CD4-positive, CD25-positive, alpha-beta regulatory T cell (primary cell): ENCODE measurements around the gene DNAJC7. TPM values are rescaled to one million over a fixed set of nuclear protein-coding genes. Genes with fewer than 3 reads are reported as not detected.

Source experiments
- ATAC-seq, 2 donors: fragments of 150-1000 bp; cut with Tn5 transposase; one replicate each; pipeline ENCODE4 v1.10.0; 2021; ENCODE audit warnings: low read depth in 2 of 2, moderate number of reproducible peaks in 2 of 2, moderate library complexity in 1 of 2
- DNase-seq, 3 donors: peaks; one replicate each; pipeline versions ENCODE4 v3.0.0 to v3.0.0-alpha.2; 2012 to 2022; ENCODE audit warnings: mixed read lengths in 1 of 3
- H3K27ac ChIP-seq: one replicate; pipeline ENCODE4 v1.7.0; 2013; ENCODE audit warnings: mild to moderate bottlenecking, low read length; ENCODE audit not compliant: insufficient read depth, poor library complexity, severe bottlenecking
- H3K27me3 ChIP-seq: one replicate; pipeline ENCODE4 v1.7.0; 2013; ENCODE audit warnings: low read length; ENCODE audit not compliant: control insufficient read depth, insufficient read depth
- H3K36me3 ChIP-seq: one replicate; pipeline ENCODE4 v1.7.0; 2013; ENCODE audit warnings: mild to moderate bottlenecking, low read length, moderate library complexity; ENCODE audit not compliant: control insufficient read depth, insufficient read depth
- H3K4me1 ChIP-seq: 2 replicates; pipeline ENCODE4 v1.7.0; 2013; ENCODE audit warnings: mild to moderate bottlenecking, low read length; ENCODE audit not compliant: insufficient read depth, control insufficient read depth, poor library complexity, severe bottlenecking
- H3K4me3 ChIP-seq: one replicate; pipeline ENCODE4 v1.7.0; 2013; ENCODE audit warnings: low read depth, mild to moderate bottlenecking, low read length, moderate library complexity
- H3K9me3 ChIP-seq, 2 experiments: 1 replicate in 1 of 2; 2 replicates in 1 of 2; pipeline ENCODE4 v1.7.0; 2013; ENCODE audit warnings: low read length in 2 of 2, mild to moderate bottlenecking in 1 of 2, moderate library complexity in 1 of 2; ENCODE audit not compliant: control insufficient read depth in 2 of 2
- H3K27ac Mint-ChIP-seq, 3 donors: one replicate each; pipeline ENCODE4 v1.8.0; 2020 to 2022; ENCODE audit warnings: mild to moderate bottlenecking in 3 of 3, mixed read lengths in 3 of 3, moderate library complexity in 2 of 3
- H3K27me3 Mint-ChIP-seq: one replicate; pipeline ENCODE4 v1.8.0; 2022; ENCODE audit warnings: mild to moderate bottlenecking, mixed read lengths
- H3K36me3 Mint-ChIP-seq: one replicate; pipeline ENCODE4 v1.8.0; 2020; ENCODE audit warnings: mixed read lengths
- H3K4me1 Mint-ChIP-seq, 4 donors: one replicate each; pipeline ENCODE4 v1.8.0; 2020 to 2022; ENCODE audit warnings: mixed read lengths in 4 of 4, mild to moderate bottlenecking in 1 of 4
- H3K4me3 Mint-ChIP-seq, 4 donors: one replicate each; pipeline ENCODE4 v1.8.0; 2020 to 2022; ENCODE audit warnings: mild to moderate bottlenecking in 4 of 4, mixed read lengths in 4 of 4, moderate library complexity in 3 of 4
- H3K9me3 Mint-ChIP-seq, 7 donors: one replicate each; pipeline ENCODE4 v1.8.0; 2020 to 2022; ENCODE audit warnings: mixed read lengths in 7 of 7, mild to moderate bottlenecking in 3 of 7, moderate library complexity in 2 of 7
- polyA plus RNA-seq, 4 donors: library from polyadenylated mRNA; unstranded; fragments of 300-500 nt; fragmentation: Illumina TruSeq; gene quantifications; one replicate each; pipeline ENCODE4 v1.2.3, GENCODE V29; 2021
- total RNA-seq: library from RNA; stranded (reverse); gene quantifications from one replicate; pipeline ENCODE4 v1.2.3, GENCODE V29; 2022

The DNAJC7 gene
- total and polyA plus RNA-seq, 5 donors from 2014 or later: 53.3 to 149 (median 75.3) TPM

DNA sequence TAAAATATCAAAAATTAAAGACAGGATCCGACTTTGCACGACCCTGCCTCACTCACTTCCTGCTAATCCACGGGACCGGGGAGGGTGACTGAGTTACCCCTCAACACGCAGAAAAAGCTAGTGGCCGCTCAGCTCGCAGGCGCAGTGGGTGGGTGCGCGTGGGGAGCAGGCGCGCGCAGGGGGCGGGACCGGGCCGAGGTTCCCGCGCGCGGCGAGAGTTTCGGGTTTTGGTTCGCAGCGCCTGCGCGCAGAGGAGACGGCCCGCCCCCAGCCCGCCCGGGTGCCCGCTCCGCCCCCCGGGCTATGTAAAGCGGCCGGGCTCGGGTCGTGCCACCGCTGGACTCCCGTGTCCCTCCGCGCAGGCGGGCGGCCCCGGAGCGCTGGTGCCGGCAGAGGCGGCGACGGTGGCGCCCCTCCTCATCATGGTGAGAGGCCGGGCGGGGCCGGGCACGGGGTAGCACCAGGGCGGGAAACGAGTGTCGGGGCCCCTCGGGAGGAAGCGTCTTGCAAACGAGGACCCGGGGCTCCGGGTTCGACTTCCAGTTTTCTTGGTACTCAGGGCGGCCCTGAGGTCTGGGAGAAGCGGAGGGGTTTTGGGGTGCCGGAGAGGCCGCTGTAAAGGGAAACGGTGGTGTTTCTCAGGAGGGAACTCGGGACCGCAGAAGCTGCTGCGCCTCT, 50.6 kb downstream of the DNAJC7 start, which contains the start of gene CNP:
Gene CNP (plus strand): TSS at position 333 of the 678 bp plus-strand sequence. CDS start 90 bp downstream, at position 423.
- Mint-ChIP-seq H3K27ac (peak within 1 kb of the TSS; percentile 76 to 92 (median 84)), H3K4me1 (peaks cover 10 to 50% (median 30%) of the 10 kb centered on the region in 4 donors), H3K9me3 (no peaks in the 10 kb centered on the region), H3K27me3 (peaks cover 11% of the 10 kb centered on the region), H3K36me3 (peaks cover 7% of the 10 kb centered on the region), H3K4me3 (peak within 1 kb of the TSS; percentile 86 to 94 (median 89))
- DNase-seq (peak; percentile 87 to 93 (median 88)), ATAC-seq (peak; percentile 83 to 85)
- Histone ChIP-seq H3K27ac (peak within 1 kb of the TSS; percentile 80), H3K4me3 (peak within 1 kb of the TSS; percentile 92), H3K36me3 (peaks cover 10% of the 10 kb centered on the region), H3K4me1 (peaks cover 29% of the 10 kb centered on the region), H3K9me3 (no peaks in the 10 kb centered on the region), H3K27me3 (no peaks in the 10 kb centered on the region)

GRCh38 chr17:41965694-41966462, 51.4 kb downstream of the DNAJC7 start:
- DNase-seq: peak; percentile 41 to 76 (median 58)
- Histone ChIP-seq H3K36me3 (peaks cover 10% of the 10 kb centered on the region), H3K27me3 (no peaks in the 10 kb centered on the region), H3K4me3 (peak overlapping the region; percentile 92), H3K4me1 (peaks cover 29% of the 10 kb centered on the region), H3K27ac (peak overlapping the region; percentile 80), H3K9me3 (no peaks in the 10 kb centered on the region)
- H3K9me3 Mint-ChIP-seq: no peaks in the 10 kb centered on the region
- H3K4me1 Mint-ChIP-seq: peaks cover 10 to 46% (median 28%) of the 10 kb centered on the region in 4 donors
- H3K36me3 Mint-ChIP-seq: peaks cover 4% of the 10 kb centered on the region
- ATAC-seq: peak; percentile 19 to 33
- peak overlapping the region; percentile 76 to 92 (median 83) for H3K27ac Mint-ChIP-seq
- H3K27me3 Mint-ChIP-seq: peaks cover 15% of the 10 kb centered on the region
- peak overlapping the region; percentile 86 to 94 (median 89) for H3K4me3 Mint-ChIP-seq

DNA sequence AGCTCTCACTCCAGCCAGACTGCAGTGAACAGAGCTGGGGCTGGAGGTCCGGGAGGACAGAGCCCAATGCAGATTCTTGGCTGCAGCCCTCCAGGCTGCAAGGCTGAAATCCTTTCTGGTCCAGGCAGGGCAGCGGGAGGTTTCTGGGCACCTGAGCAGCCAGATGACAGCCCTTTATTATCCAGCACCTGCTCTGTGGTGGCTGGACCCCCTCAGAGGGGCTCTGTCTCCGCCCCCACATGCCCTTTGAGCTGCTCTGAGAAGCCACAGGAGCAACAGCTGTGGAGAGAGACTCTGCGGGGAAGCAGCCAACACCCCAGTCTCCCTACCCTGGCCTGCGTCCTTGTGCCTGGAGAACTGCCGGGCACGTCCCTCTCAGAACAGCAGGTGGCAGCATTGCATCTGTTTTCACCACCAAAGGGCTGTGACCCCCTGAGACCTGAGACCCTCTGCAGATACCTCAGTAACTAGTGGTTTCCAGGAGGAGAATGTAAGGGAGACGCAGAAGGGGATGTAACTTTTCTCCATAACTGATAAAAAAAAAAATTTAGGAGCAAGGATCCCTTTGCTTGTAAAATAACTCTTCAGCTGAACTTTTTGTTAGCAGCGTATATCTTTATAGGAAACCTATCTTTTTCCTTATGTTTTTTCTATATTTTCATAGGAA, 54.3 kb downstream of the DNAJC7 start:
- H3K9me3 Mint-ChIP-seq: no peaks in the 10 kb centered on the region
- H3K27me3 ChIP-seq: no peaks in the 10 kb centered on the region
- H3K27me3 Mint-ChIP-seq: peaks cover 15% of the 10 kb centered on the region
- H3K27ac ChIP-seq: no peak overlapping the region
- peaks cover under 1% of the 10 kb centered on the region for H3K36me3 Mint-ChIP-seq
- DNase-seq (peak; percentile 56 to 73 (median 66)), ATAC-seq (peak in 1 of 2 donors; percentile 13)
- no peak overlapping the region for H3K27ac Mint-ChIP-seq
- no peaks in the 10 kb centered on the region for H3K36me3 ChIP-seq
- H3K4me1 Mint-ChIP-seq: peaks cover 5 to 25% (median 15%) of the 10 kb centered on the region in 4 donors
- H3K9me3 ChIP-seq: no peaks in the 10 kb centered on the region
- no peak overlapping the region for H3K4me3 ChIP-seq
- peak overlapping the region in 1 of 4 donors; percentile 73 for H3K4me3 Mint-ChIP-seq
- peaks cover 20% of the 10 kb centered on the region for H3K4me1 ChIP-seq

DNA sequence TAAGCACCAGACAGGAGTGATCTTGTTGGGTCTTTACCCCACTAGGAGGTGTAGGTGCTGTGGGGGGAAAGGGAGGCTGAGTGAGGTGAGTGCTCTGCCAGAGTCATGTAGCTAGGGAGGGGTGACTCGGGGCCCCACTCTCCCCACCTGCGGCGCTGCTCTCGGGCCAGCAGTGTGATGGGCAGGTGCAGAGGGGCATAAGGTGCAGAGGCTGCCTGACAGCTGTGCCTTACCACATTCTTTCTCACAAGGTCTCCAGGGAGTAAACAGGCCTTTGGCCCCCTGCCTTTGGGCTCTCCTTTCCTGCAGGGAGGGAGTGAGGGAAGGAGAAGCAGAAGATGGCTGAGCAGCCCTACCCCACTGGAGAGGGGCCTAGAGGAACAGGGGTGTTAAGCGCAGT, 55.1 kb downstream of the DNAJC7 start:
- peaks cover 20% of the 10 kb centered on the region for H3K27me3 Mint-ChIP-seq
- no peak overlapping the region for H3K27ac ChIP-seq
- H3K27me3 ChIP-seq: no peaks in the 10 kb centered on the region
- H3K9me3 Mint-ChIP-seq: no peaks in the 10 kb centered on the region
- H3K4me3 Mint-ChIP-seq: no peak overlapping the region
- H3K36me3 ChIP-seq: no peaks in the 10 kb centered on the region
- H3K27ac Mint-ChIP-seq: peak overlapping the region in 1 of 3 donors; percentile 69
- no peak overlapping the region for H3K4me3 ChIP-seq
- H3K9me3 ChIP-seq: no peaks in the 10 kb centered on the region
- no peak for DNase-seq
- no peak for ATAC-seq
- peaks cover 5 to 18% (median 13%) of the 10 kb centered on the region in 4 donors for H3K4me1 Mint-ChIP-seq
- no peaks in the 10 kb centered on the region for H3K36me3 Mint-ChIP-seq
- H3K4me1 ChIP-seq: peaks cover 12% of the 10 kb centered on the region

DNA sequence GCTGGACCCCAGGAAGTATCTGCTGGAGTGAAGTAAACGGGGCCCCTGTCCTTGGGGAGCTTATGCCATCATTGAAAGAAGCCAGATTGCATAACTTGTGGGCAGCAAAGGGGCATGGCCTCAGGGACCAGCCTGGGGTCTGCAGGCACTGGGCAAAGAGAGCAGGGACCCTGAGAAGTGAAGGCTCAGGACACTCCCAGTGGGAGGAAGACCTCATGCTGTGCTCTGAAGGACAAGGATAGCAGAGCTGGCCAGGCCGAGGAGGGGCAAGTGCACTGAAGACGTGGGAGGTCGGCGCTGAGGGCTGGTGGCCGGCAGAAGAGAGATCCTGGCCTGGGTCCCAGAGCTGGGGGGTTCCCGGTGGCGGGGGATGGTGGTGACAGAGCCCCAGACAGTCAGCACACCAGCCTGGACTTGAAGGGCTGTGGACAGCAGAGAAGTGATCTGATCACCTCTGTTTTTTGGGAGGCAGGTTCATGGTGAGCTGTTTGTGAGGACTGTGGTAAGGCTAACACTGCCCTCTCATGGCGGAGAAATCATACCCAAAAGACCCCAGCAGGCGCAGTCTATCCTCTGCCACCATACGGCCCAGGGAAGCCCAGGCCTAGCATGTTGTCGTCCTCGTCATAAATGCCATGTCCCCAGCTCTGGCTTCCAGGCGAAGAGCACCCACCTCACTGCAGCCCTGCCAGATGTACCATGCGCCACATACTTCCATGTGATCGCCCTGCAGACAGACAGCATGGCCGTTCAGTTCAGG, 57.7 kb downstream of the DNAJC7 start:
- Histone ChIP-seq H3K4me3 (no peak overlapping the region), H3K27ac (no peak overlapping the region), H3K27me3 (no peaks in the 10 kb centered on the region), H3K36me3 (no peaks in the 10 kb centered on the region), H3K4me1 (no peaks in the 10 kb centered on the region), H3K9me3 (no peaks in the 10 kb centered on the region)
- Mint-ChIP-seq H3K4me1 (peaks cover 0 to 4% (median 3%) of the 10 kb centered on the region in 4 donors), H3K4me3 (no peak overlapping the region), H3K27ac (no peak overlapping the region), H3K27me3 (peaks cover 15% of the 10 kb centered on the region), H3K9me3 (no peaks in the 10 kb centered on the region), H3K36me3 (no peaks in the 10 kb centered on the region)
- peak in 1 of 2 donors; percentile 12 for ATAC-seq
- peak in 1 of 3 donors; percentile 43 for DNase-seq

GRCh38 chr17:41959030-41959335, 58.3 kb downstream of the DNAJC7 start:
- ATAC-seq (no peak), DNase-seq (no peak)
- peaks cover 0 to 4% (median 3%) of the 10 kb centered on the region in 4 donors for H3K4me1 Mint-ChIP-seq
- Histone ChIP-seq H3K9me3 (no peaks in the 10 kb centered on the region), H3K4me3 (no peak overlapping the region), H3K27me3 (no peaks in the 10 kb centered on the region), H3K4me1 (no peaks in the 10 kb centered on the region), H3K36me3 (no peaks in the 10 kb centered on the region), H3K27ac (no peak overlapping the region)
- peaks cover 15% of the 10 kb centered on the region for H3K27me3 Mint-ChIP-seq
- no peak overlapping the region for H3K4me3 Mint-ChIP-seq
- H3K27ac Mint-ChIP-seq: no peak overlapping the region
- H3K36me3 Mint-ChIP-seq: no peaks in the 10 kb centered on the region
- no peaks in the 10 kb centered on the region for H3K9me3 Mint-ChIP-seq

DNA sequence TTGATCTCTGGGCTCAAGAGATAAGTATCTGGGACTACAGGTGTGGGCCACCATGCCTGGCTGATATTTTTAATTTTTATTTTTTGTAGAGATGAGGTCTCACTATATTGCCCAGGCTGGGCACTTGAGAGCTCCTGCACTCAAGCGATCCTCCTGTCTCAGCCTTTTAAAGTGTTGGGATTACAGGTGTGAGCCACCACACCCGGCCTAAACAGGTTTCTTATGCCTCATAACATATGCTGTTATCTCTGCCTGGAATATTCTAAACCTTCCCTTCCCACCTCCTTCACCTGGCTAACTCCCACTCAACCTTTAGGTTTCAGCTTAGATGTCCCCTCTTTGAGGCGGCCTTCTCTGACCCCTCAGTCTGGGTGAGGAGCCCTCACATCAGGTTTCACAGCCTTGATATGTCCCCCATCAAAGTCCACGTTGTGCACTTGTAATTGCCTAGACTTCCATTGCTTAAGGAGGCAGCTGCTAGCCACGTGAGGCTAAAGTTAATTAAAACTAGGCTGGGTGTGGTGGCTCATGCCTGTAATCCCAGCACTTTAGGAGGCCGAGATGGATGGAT, 59.3 kb downstream of the DNAJC7 start:
- Histone ChIP-seq H3K9me3 (no peaks in the 10 kb centered on the region), H3K4me1 (no peaks in the 10 kb centered on the region), H3K36me3 (no peaks in the 10 kb centered on the region), H3K27me3 (no peaks in the 10 kb centered on the region), H3K27ac (no peak overlapping the region), H3K4me3 (no peak overlapping the region)
- H3K4me1 Mint-ChIP-seq: peaks cover 0 to 4% (median 2%) of the 10 kb centered on the region in 4 donors
- no peaks in the 10 kb centered on the region for H3K36me3 Mint-ChIP-seq
- peaks cover 12% of the 10 kb centered on the region for H3K27me3 Mint-ChIP-seq
- H3K9me3 Mint-ChIP-seq: no peaks in the 10 kb centered on the region
- no peak for DNase-seq
- H3K27ac Mint-ChIP-seq: no peak overlapping the region
- H3K4me3 Mint-ChIP-seq: no peak overlapping the region
- ATAC-seq: no peak
